H1 (cell line): ENCODE data around the gene STAG2. TPM values are rescaled to one million over a fixed set of nuclear protein-coding genes. Genes with fewer than 3 reads are reported as not detected.

Source experiments
- CTCF ChIA-PET: fragments of 300-600 bp; sonication (Branson Sonifier 250); formaldehyde crosslinking; loops from one replicate; lab custom pipeline; 2021; ENCODE audit not compliant: partially characterized antibody; lab: Charles Lee
- POLR2A ChIA-PET: fragments of 300-600 bp; sonication (Branson Sonifier 250); formaldehyde crosslinking; loops from one replicate; lab custom pipeline; 2021; ENCODE audit warnings: inconsistent platforms; ENCODE audit not compliant: partially characterized antibody; lab: Charles Lee
- DNase-seq, 2 experiments: peaks; one replicate each; pipeline versions ENCODE4 v3.0.0 to v3.0.0-alpha.2; 2010 to 2022; ENCODE audit warnings: low spot score in 2 of 2, low read depth in 1 of 2, mixed read lengths in 1 of 2
- FAIRE-seq: peaks from 2 replicates; lab custom pipeline; 2011; peaks lifted over from hg19 to GRCh38; lab: Jason Lieb, UNC
- H2AFZ ChIP-seq: 2 replicates; pipeline ENCODE4 v1.8.1; 2012; ENCODE audit warnings: low read length, inconsistent platforms
- H2AK5ac ChIP-seq: 2 replicates; pipeline ENCODE4 v1.6.1; 2013; ENCODE audit warnings: low read depth, low read length
- H2BK120ac ChIP-seq: replicated peaks from 2 replicates; pipeline ENCODE3; 2013; ENCODE audit warnings: low read depth, low read length, inconsistent platforms
- H2BK12ac ChIP-seq: 2 replicates; pipeline ENCODE4 v1.6.1; 2013; ENCODE audit warnings: low read depth, low read length
- H2BK15ac ChIP-seq: 2 replicates; pipeline ENCODE4 v1.6.1; 2013; ENCODE audit warnings: low read length
- H2BK20ac ChIP-seq: 2 replicates; pipeline ENCODE4 v1.6.1; 2013; ENCODE audit warnings: low read length
- H2BK5ac ChIP-seq: 2 replicates; pipeline ENCODE4 v1.6.1; 2013; ENCODE audit warnings: low read depth, low read length
- H3K14ac ChIP-seq: 2 replicates; pipeline ENCODE4 v1.6.1; 2013; ENCODE audit warnings: inconsistent platforms; ENCODE audit not compliant: insufficient read length
- H3K18ac ChIP-seq: 2 replicates; pipeline ENCODE4 v1.6.1; 2013; ENCODE audit warnings: low read length; ENCODE audit errors: extremely low read depth
- H3K23ac ChIP-seq: 2 replicates; pipeline ENCODE4 v1.6.1; 2013; ENCODE audit warnings: inconsistent platforms; ENCODE audit not compliant: insufficient read length
- H3K23me2 ChIP-seq: 2 replicates; pipeline ENCODE4 v1.6.1; 2013; ENCODE audit warnings: low read depth, low read length
- H3K27ac ChIP-seq: 2 replicates; pipeline ENCODE4 v1.6.1; 2011; ENCODE audit warnings: low read depth, low read length, inconsistent platforms
- H3K27me3 ChIP-seq, 4 experiments: replicated peaks in 1 of 4; 1 replicate in 1 of 4; 2 replicates in 3 of 4; pipeline versions ENCODE4 v1.6.1 to v1.8.1; 2011 to 2013; ENCODE audit warnings: low read length in 3 of 4, mild to moderate bottlenecking in 3 of 4, inconsistent platforms in 2 of 4, mixed read lengths in 2 of 4, moderate library complexity in 1 of 4; ENCODE audit not compliant: control insufficient read depth in 3 of 4, insufficient read depth in 3 of 4; ENCODE audit errors: extremely low read depth in 1 of 4
- H3K36me3 ChIP-seq, 4 experiments: 2 replicates each; pipeline versions ENCODE4 v1.6.1 to v1.8.1; 2011 to 2013; ENCODE audit warnings: mild to moderate bottlenecking in 4 of 4, low read length in 3 of 4, moderate library complexity in 2 of 4, control low read depth in 1 of 4, inconsistent platforms in 1 of 4; ENCODE audit not compliant: insufficient read depth in 4 of 4, control insufficient read depth in 2 of 4
- H3K4ac ChIP-seq: replicated peaks from 2 replicates; pipeline ENCODE3; 2013; ENCODE audit warnings: low read length, low read depth, mixed read lengths, inconsistent platforms; ENCODE audit not compliant: insufficient read length
- H3K4me1 ChIP-seq, 4 experiments: replicated peaks in 1 of 4; 1 replicate in 1 of 4; 2 replicates in 3 of 4; pipeline versions ENCODE4 v1.6.1 to v1.8.1; 2011 to 2013; ENCODE audit warnings: low read length in 3 of 4, inconsistent platforms in 2 of 4, mixed read lengths in 1 of 4; ENCODE audit not compliant: insufficient read depth in 4 of 4, control insufficient read depth in 3 of 4
- H3K4me2 ChIP-seq, 2 experiments: 2 replicates each; pipeline versions ENCODE4 v1.6.1 to v1.8.1; 2011 to 2013; ENCODE audit warnings: low read depth in 2 of 2, low read length in 2 of 2, control low read depth in 1 of 2, inconsistent platforms in 1 of 2, mild to moderate bottlenecking in 1 of 2; ENCODE audit not compliant: insufficient read depth in 1 of 2
- H3K4me3 ChIP-seq, 4 experiments: fragments of 200-600, 300-600 bp in 1 of 4; sonication (generic), shearing (Covaris generic), sonication (Bioruptor Twin) in 1 of 4; 2 replicates each; pipeline versions ENCODE4 v1.5.1 to v1.8.1; 2011 to 2016; ENCODE audit warnings: low read length in 4 of 4, low read depth in 3 of 4, control low read depth in 2 of 4, inconsistent platforms in 2 of 4, mild to moderate bottlenecking in 2 of 4, mixed read lengths in 1 of 4, moderate library complexity in 1 of 4; ENCODE audit not compliant: insufficient read depth in 2 of 4; ENCODE audit errors: extremely low read depth in 1 of 4
- H3K56ac ChIP-seq: replicated peaks from 2 replicates; pipeline ENCODE3; 2013; ENCODE audit warnings: low read depth, mild to moderate bottlenecking, mixed read lengths, low read length, inconsistent platforms; ENCODE audit not compliant: insufficient read length
- H3K79me1 ChIP-seq: 2 replicates; pipeline ENCODE4 v1.6.1; 2013; ENCODE audit warnings: low read depth, low read length, control low read depth
- H3K79me2 ChIP-seq, 2 experiments: 2 replicates each; pipeline versions ENCODE4 v1.6.1 to v1.8.1; 2012 to 2013; ENCODE audit warnings: low read length in 2 of 2, mild to moderate bottlenecking in 2 of 2, inconsistent platforms in 1 of 2; ENCODE audit not compliant: insufficient read depth in 2 of 2, control insufficient read depth in 1 of 2
- H3K9ac ChIP-seq, 4 experiments: replicated peaks in 1 of 4; 1 replicate in 1 of 4; 2 replicates in 3 of 4; pipeline versions ENCODE4 v1.6.1 to v1.8.1; 2011 to 2013; ENCODE audit warnings: low read depth in 3 of 4, low read length in 3 of 4, control low read depth in 2 of 4, mild to moderate bottlenecking in 2 of 4, moderate library complexity in 2 of 4, inconsistent platforms in 1 of 4; ENCODE audit errors: extremely low read depth in 1 of 4
- H3K9me3 ChIP-seq, 2 experiments: 2 replicates each; pipeline versions ENCODE4 v1.6.1 to v1.8.1; 2012 to 2013; ENCODE audit warnings: mild to moderate bottlenecking in 2 of 2, moderate library complexity in 2 of 2, control low read depth in 1 of 2, inconsistent platforms in 1 of 2, low read depth in 1 of 2, low read length in 1 of 2, mixed read lengths in 1 of 2; ENCODE audit not compliant: insufficient read depth in 2 of 2
- H4K20me1 ChIP-seq, 2 experiments: replicated peaks in 1 of 2; 2 replicates each; pipeline versions ENCODE3 to v1.8.1; 2011 to 2013; ENCODE audit warnings: inconsistent platforms in 2 of 2, low read length in 2 of 2, mild to moderate bottlenecking in 1 of 2; ENCODE audit not compliant: insufficient read depth in 2 of 2, control insufficient read depth in 1 of 2
- H4K5ac ChIP-seq: 2 replicates; pipeline ENCODE4 v1.6.1; 2013; ENCODE audit warnings: low read length, low read depth, mixed read lengths, inconsistent platforms; ENCODE audit not compliant: insufficient read length
- H4K8ac ChIP-seq: 2 replicates; pipeline ENCODE4 v1.8.0; 2013; ENCODE audit warnings: mild to moderate bottlenecking, moderate library complexity, low read length, inconsistent platforms; ENCODE audit not compliant: insufficient read depth; ENCODE audit errors: extremely low read depth
- H4K91ac ChIP-seq: replicated peaks from 2 replicates; pipeline ENCODE3; 2013; ENCODE audit warnings: low read length, mixed read lengths, inconsistent platforms; ENCODE audit not compliant: insufficient read length
- ASH2L ChIP-seq: fragments of 200-600, 300-600 bp; sonication (generic); IDR thresholded peaks from one replicate; pipeline ENCODE4 v1.7.1; 2017; ENCODE audit warnings: low read length
- HDAC2 ChIP-seq, 2 experiments: fragments of 300-600 bp in 1 of 2; sonication (generic) in 1 of 2; IDR thresholded peaks; 2 replicates each; pipeline ENCODE4 v1.6.1; 2011 to 2012; ENCODE audit warnings: low read depth in 2 of 2, low read length in 2 of 2, mild to moderate bottlenecking in 2 of 2, moderate library complexity in 2 of 2, borderline replicate concordance in 1 of 2, inconsistent platforms in 1 of 2
- PHF8 ChIP-seq: fragments of 200-600 bp; sonication (generic); conservative IDR thresholded peaks from 2 replicates; pipeline ENCODE4 v1.7.1; 2012; ENCODE audit warnings: low read depth, mild to moderate bottlenecking, inconsistent platforms, low read length, moderate library complexity
- RXRA ChIP-seq: IDR thresholded peaks from 2 replicates; pipeline ENCODE4 v1.6.1; 2011; ENCODE audit warnings: low read depth, mild to moderate bottlenecking, low read length, moderate library complexity; ENCODE audit not compliant: insufficient read depth
- WGBS, 2 experiments: shearing (Covaris generic) in 1 of 2; methylation state at CpG; one replicate each; pipeline versions ENCODE4 v1.1.6 to v1.1.7; 2013 to 2015; ENCODE audit warnings: low lambda C conversion rate in 2 of 2, mixed read lengths in 2 of 2, inconsistent platforms in 1 of 2, low coverage in 1 of 2, missing lambda C conversion rate in 1 of 2; ENCODE audit not compliant: insufficient replicate concordance in 2 of 2, insufficient coverage in 1 of 2, insufficient read length in 1 of 2; ENCODE audit errors: extremely low coverage in 1 of 2, missing lambda C conversion rate in 1 of 2; 5-methylcytosine and 5-hydroxymethylcytosine counted together
- polyA plus RNA-seq, 7 experiments: library from polyadenylated mRNA; depleted of rRNA in 3 of 7; stranded (reverse) in 5 of 7; unstranded in 2 of 7; fragments of >200 nt in 5 of 7; fragments of 200-250 nt in 2 of 7; gene quantifications; 1 replicate in 5 of 7; 2 replicates in 1 of 7; 4 replicates in 1 of 7; pipeline versions ENCODE4 v1.2.1 to v1.2.3, GENCODE V29; 2011 to 2013; ENCODE audit warnings: missing spikeins in 2 of 7, mixed read lengths in 2 of 7
- total RNA-seq: library from RNA; stranded (reverse); fragmentation: NEBNext Ultra II Directional; extraction: Animal tissue kit (Norgen Biotek cat#: 25700); gene quantifications from 2 replicates; pipeline ENCODE4 v1.2.1, GENCODE V29; 2021

STAG2 gene
- total and polyA plus RNA-seq, 2 of the 8 experiments (the other 6 are each of a cell fraction or from before 2014, with no cell fraction given), result 20.3 to 94.9 TPM

- Histone ChIP-seq H3K36me3 (no peaks in the 10 kb centered on the region), H2AFZ (no peak overlapping the region), H3K27me3 (no peaks in the 10 kb centered on the region), H3K56ac (no peak overlapping the region), H3K4me1 (peaks cover 0 to 2% (median 0%) of the 10 kb centered on the region in 4 experiments; a peak in 1 of 7 replicates), H3K4me2 (no peak overlapping the region), H3K14ac (no peak overlapping the region), H2AK5ac (no peak overlapping the region), H3K9ac (no peak overlapping the region), H3K9me3 (no peaks in the 10 kb centered on the region), H3K27ac (no peak overlapping the region), H4K8ac (no peak overlapping the region), H2BK12ac (no peak overlapping the region), H3K23me2 (no peaks in the 10 kb centered on the region), H3K79me1 (no peaks in the 10 kb centered on the region), H2BK20ac (no peak overlapping the region), H4K5ac (no peak overlapping the region), H3K18ac (no peak overlapping the region), H2BK15ac (no peak overlapping the region), H2BK5ac (no peak overlapping the region), H4K91ac (no peak overlapping the region), H3K4me3 (no peak overlapping the region), H4K20me1 (peaks cover 8 to 9% of the 10 kb centered on the region in 2 experiments), H2BK120ac (no peak overlapping the region), H3K23ac (no peak overlapping the region), H3K79me2 (peaks cover 6 to 98% of the 10 kb centered on the region in 2 experiments; a peak in 3 of 4 replicates), H3K4ac (no peak overlapping the region)
- no peak for FAIRE-seq
- POLR2A ChIA-PET, result interaction anchor here (0.5 to 1.7 kb wide), 3 partner anchors 10 to 41 kb away, joined by 3 to 7 read pairs (median 4); no protein-coding TSS in a partner anchor
- WGBS, 2 experiments, result 86% methylated on average over 3 of the region's 3 CpGs; no CpG with 5 or more reads in 1 of the 2 experiments
- no peak for DNase-seq
- TF ChIP-seq HDAC2 (IDR thresholded peaks at IDR 0.05; ENCODE audit: borderline replicate concordance in 1 of 2, low read depth in 2 of 2, low read length in 2 of 2) (no peak), ASH2L (no peak), RXRA (no peak), PHF8 (no peak)
- CTCF ChIA-PET, result interaction anchor here (0.6 kb wide), 1 partner anchor 13 kb away, joined by 3 read pairs; no protein-coding TSS in a partner anchor
These were observed 21.7 kb downstream of the STAG2 start for GRCh38 chrX:123983240-123983639.
